Measurements from ENCODE around the gene DDX17. TPM values are rescaled to one million over a fixed set of nuclear protein-coding genes. Genes with fewer than 3 reads are reported as not detected.

The DDX17 gene
- total and polyA plus RNA-seq, 2 donors (not counting 1 experiment from before 2014, with no cell fraction given) = 325 to 362 TPM

DNA sequence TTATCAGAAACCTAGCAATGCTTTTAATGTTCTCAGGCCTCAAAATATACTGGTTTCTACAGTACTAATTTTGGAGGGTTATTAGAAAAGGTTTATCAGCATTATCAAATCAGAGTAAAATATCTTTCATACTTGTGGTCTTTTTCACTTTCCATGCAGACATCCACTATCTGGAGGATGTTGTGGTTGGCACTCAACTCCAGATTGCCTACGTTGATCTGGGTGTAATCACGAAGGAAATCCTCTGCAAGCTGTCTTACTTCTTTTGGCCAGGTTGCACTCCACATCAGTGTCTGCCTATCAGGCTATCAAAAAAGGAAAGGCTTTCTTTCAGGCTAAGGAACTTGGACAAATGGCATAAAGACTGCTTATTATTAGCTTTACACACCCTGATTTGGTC lies 11.6 kb downstream of the DDX17 start:
- no peaks in the 10 kb centered on the region for H3K9me3 ChIP-seq (ENCODE audit: control insufficient read depth, insufficient read depth, low read depth, low read length)
- H3K27me3 ChIP-seq (ENCODE audit: control insufficient read depth, insufficient read depth, low read length) = no peaks in the 10 kb centered on the region
- H2AFZ ChIP-seq (ENCODE audit: low read length) = no peak overlapping the region
- H3K4me3 ChIP-seq (replicated peaks in 1 of 4; ENCODE audit: control extremely low read depth in 1 of 4, insufficient read depth in 1 of 4, low read depth in 3 of 4, low read length in 4 of 4) = no peak overlapping the region
- TF ChIP-seq, protein P1, sequence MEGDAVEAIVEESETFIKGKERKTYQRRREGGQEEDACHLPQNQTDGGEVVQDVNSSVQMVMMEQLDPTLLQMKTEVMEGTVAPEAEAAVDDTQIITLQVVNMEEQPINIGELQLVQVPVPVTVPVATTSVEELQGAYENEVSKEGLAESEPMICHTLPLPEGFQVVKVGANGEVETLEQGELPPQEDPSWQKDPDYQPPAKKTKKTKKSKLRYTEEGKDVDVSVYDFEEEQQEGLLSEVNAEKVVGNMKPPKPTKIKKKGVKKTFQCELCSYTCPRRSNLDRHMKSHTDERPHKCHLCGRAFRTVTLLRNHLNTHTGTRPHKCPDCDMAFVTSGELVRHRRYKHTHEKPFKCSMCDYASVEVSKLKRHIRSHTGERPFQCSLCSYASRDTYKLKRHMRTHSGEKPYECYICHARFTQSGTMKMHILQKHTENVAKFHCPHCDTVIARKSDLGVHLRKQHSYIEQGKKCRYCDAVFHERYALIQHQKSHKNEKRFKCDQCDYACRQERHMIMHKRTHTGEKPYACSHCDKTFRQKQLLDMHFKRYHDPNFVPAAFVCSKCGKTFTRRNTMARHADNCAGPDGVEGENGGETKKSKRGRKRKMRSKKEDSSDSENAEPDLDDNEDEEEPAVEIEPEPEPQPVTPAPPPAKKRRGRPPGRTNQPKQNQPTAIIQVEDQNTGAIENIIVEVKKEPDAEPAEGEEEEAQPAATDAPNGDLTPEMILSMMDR (conservative IDR thresholded peaks at IDR 0.05 in 1 of 2, IDR thresholded peaks at IDR 0.05 in 1 of 2; ENCODE audit: low read depth in 1 of 2, low read length in 2 of 2) = no peak
- TF ChIP-seq EZH2 (IDR thresholded peaks at IDR 0.05; ENCODE audit: low read length, missing control alignments) = no peak
- peaks cover 25% of the 10 kb centered on the region for H3K4me1 ChIP-seq (ENCODE audit: control insufficient read depth, extremely low read depth, insufficient read depth, low read length)
- H3K79me2 ChIP-seq (ENCODE audit: control insufficient read depth, insufficient read depth, low read length) = peaks cover 52% of the 10 kb centered on the region
- DNase-seq (ENCODE audit: low read depth in 2 of 2) = peak in 1 of 2 donors; percentile 90
- H3K27ac ChIP-seq (ENCODE audit: insufficient read depth, low read length) = no peak overlapping the region
- H3K9ac ChIP-seq (ENCODE audit: insufficient read depth, low read length) = no peak overlapping the region
- no peaks in the 10 kb centered on the region for H4K20me1 ChIP-seq (ENCODE audit: control insufficient read depth, extremely low read depth, insufficient read depth, low read length)
- peaks cover 38% of the 10 kb centered on the region for H3K36me3 ChIP-seq (ENCODE audit: control insufficient read depth, insufficient read depth, low read length)
- no peak overlapping the region for H3K4me2 ChIP-seq (ENCODE audit: extremely low read depth, insufficient read depth, low read length)

DNA sequence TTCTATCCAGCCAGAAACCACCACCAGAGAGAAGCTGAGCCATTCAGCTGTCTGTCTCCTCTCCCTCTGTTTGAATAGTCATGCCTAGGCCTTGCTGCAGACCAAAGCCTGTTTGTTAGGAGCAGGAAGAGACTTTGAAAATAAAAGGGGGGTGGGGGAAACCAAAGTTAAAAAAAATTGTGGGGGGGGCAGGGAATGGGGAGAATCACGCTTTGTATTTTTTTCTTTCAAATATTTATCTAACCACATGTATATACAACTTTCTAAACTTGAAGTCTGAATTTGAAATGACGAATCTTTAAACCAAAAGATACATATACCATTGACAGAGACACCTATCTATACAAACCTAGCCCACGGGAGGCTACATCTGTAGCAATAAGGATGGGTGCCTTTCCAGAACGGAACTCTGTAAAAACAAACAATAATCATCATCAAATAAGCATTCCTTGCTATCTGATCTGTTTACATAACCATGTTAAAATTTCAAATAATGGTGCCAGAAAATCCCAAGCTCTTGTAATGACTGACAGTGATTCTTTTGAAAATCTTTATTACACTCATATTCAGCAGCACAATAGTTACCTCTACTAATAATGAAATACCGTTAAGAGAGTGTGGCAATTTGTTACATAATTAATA lies 14.3 kb downstream of the DDX17 start:
- Histone ChIP-seq H3K4me2 (ENCODE audit: extremely low read depth, insufficient read depth, low read length) (no peak overlapping the region), H3K9ac (ENCODE audit: insufficient read depth, low read length) (no peak overlapping the region), H2AFZ (ENCODE audit: low read length) (no peak overlapping the region), H3K79me2 (ENCODE audit: control insufficient read depth, insufficient read depth, low read length) (peaks cover 40% of the 10 kb centered on the region), H4K20me1 (ENCODE audit: control insufficient read depth, extremely low read depth, insufficient read depth, low read length) (no peaks in the 10 kb centered on the region), H3K27ac (ENCODE audit: insufficient read depth, low read length) (peak overlapping the region; percentile 29), H3K36me3 (ENCODE audit: control insufficient read depth, insufficient read depth, low read length) (peaks cover 32% of the 10 kb centered on the region), H3K9me3 (ENCODE audit: control insufficient read depth, insufficient read depth, low read depth, low read length) (no peaks in the 10 kb centered on the region), H3K4me3 (replicated peaks in 1 of 4; ENCODE audit: control extremely low read depth in 1 of 4, insufficient read depth in 1 of 4, low read depth in 3 of 4, low read length in 4 of 4) (no peak overlapping the region), H3K27me3 (ENCODE audit: control insufficient read depth, insufficient read depth, low read length) (no peaks in the 10 kb centered on the region), H3K4me1 (ENCODE audit: control insufficient read depth, extremely low read depth, insufficient read depth, low read length) (peaks cover 25% of the 10 kb centered on the region)
- TF ChIP-seq, protein P1 (conservative IDR thresholded peaks at IDR 0.05 in 1 of 2, IDR thresholded peaks at IDR 0.05 in 1 of 2; ENCODE audit: low read depth in 1 of 2, low read length in 2 of 2) = no peak
- TF ChIP-seq EZH2 (IDR thresholded peaks at IDR 0.05; ENCODE audit: low read length, missing control alignments) = no peak
- DNase-seq (ENCODE audit: low read depth in 2 of 2) = no peak

DNA sequence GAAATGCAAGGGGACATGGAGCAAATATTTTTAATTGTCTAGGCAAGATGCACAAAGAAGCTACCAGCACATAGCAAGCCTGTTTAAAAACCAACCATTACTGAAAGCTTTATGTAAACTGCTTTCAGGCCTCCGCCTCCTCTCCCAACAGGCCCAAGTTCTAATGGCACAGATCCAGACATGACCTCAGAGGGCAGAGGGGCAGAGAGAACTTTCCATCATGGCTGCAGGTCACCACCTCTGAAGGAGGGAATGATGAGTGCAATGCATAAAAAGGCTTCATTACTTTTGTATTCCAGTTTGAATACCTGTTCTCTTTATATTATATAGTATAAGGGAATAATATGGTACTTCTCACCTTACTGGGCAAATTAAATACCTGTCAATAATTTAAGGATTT lies 15.2 kb downstream of the DDX17 start:
- H3K27me3 ChIP-seq (ENCODE audit: control insufficient read depth, insufficient read depth, low read length) = no peaks in the 10 kb centered on the region
- no peak overlapping the region for H3K4me2 ChIP-seq (ENCODE audit: extremely low read depth, insufficient read depth, low read length)
- peaks cover 31% of the 10 kb centered on the region for H3K36me3 ChIP-seq (ENCODE audit: control insufficient read depth, insufficient read depth, low read length)
- no peaks in the 10 kb centered on the region for H3K9me3 ChIP-seq (ENCODE audit: control insufficient read depth, insufficient read depth, low read depth, low read length)
- H3K27ac ChIP-seq (ENCODE audit: insufficient read depth, low read length) = peak overlapping the region; percentile 48
- no peak overlapping the region for H3K9ac ChIP-seq (ENCODE audit: insufficient read depth, low read length)
- peak; percentile 65 to 90 for DNase-seq (ENCODE audit: low read depth in 2 of 2)
- H3K79me2 ChIP-seq (ENCODE audit: control insufficient read depth, insufficient read depth, low read length) = peaks cover 34% of the 10 kb centered on the region
- no peak for TF ChIP-seq EZH2 (IDR thresholded peaks at IDR 0.05; ENCODE audit: low read length, missing control alignments)
- TF ChIP-seq, protein P1 (conservative IDR thresholded peaks at IDR 0.05 in 1 of 2, IDR thresholded peaks at IDR 0.05 in 1 of 2; ENCODE audit: low read depth in 1 of 2, low read length in 2 of 2) = no peak
- H2AFZ ChIP-seq (ENCODE audit: low read length) = no peak overlapping the region
- H3K4me3 ChIP-seq (replicated peaks in 1 of 4; ENCODE audit: control extremely low read depth in 1 of 4, insufficient read depth in 1 of 4, low read depth in 3 of 4, low read length in 4 of 4) = no peak overlapping the region
- no peaks in the 10 kb centered on the region for H4K20me1 ChIP-seq (ENCODE audit: control insufficient read depth, extremely low read depth, insufficient read depth, low read length)
- peaks cover 25% of the 10 kb centered on the region for H3K4me1 ChIP-seq (ENCODE audit: control insufficient read depth, extremely low read depth, insufficient read depth, low read length)
